Glutamatergic neuron (in vitro differentiated cells): ENCODE data around the gene NEMP1. TPM values are rescaled to one million over a fixed set of nuclear protein-coding genes. Genes with fewer than 3 reads are reported as not detected.

ENCODE experiments used
- DNase-seq: peaks from one replicate; pipeline ENCODE4 v3.0.0; 2022
- H3K27ac Mint-ChIP-seq: one replicate; pipeline ENCODE4 v1.8.0; 2020; ENCODE audit warnings: mild to moderate bottlenecking, mixed read lengths, inconsistent platforms; ENCODE audit not compliant: unreplicated experiment
- H3K27me3 Mint-ChIP-seq: one replicate; pipeline ENCODE4 v1.8.0; 2020; ENCODE audit warnings: mild to moderate bottlenecking, moderate library complexity, mixed read lengths, inconsistent platforms; ENCODE audit not compliant: unreplicated experiment
- H3K36me3 Mint-ChIP-seq: one replicate; pipeline ENCODE4 v1.8.0; 2020; ENCODE audit warnings: mild to moderate bottlenecking, mixed read lengths, inconsistent platforms; ENCODE audit not compliant: unreplicated experiment
- H3K4me1 Mint-ChIP-seq: one replicate; pipeline ENCODE4 v1.8.0; 2020; ENCODE audit warnings: mild to moderate bottlenecking, low read depth, mixed read lengths, inconsistent platforms; ENCODE audit not compliant: unreplicated experiment
- H3K4me3 Mint-ChIP-seq: one replicate; pipeline ENCODE4 v1.8.0; 2020; ENCODE audit warnings: mild to moderate bottlenecking, mixed read lengths, inconsistent platforms; ENCODE audit not compliant: unreplicated experiment
- H3K9me3 Mint-ChIP-seq: one replicate; pipeline ENCODE4 v1.8.0; 2020; ENCODE audit warnings: mild to moderate bottlenecking, moderate library complexity, mixed read lengths, inconsistent platforms; ENCODE audit not compliant: unreplicated experiment
- total RNA-seq: library from RNA; stranded (reverse); fragmentation: NEBNext Ultra II Directional; extraction: Animal tissue kit (Norgen Biotek cat#: 25700); gene quantifications from one replicate; pipeline ENCODE4 v1.2.1, GENCODE V29; 2021; ENCODE audit not compliant: unreplicated experiment
- TF ChIP-seq, protein P1 (sequence below): fragments of 200-600 bp; sonication (generic); IDR thresholded peaks from one replicate; pipeline ENCODE4 v1.5.0; 2021; ENCODE audit not compliant: partially characterized antibody, unreplicated experiment

Gene NEMP1
- total RNA-seq, 1 donor from 2014 or later: 11.5 TPM

DNA sequence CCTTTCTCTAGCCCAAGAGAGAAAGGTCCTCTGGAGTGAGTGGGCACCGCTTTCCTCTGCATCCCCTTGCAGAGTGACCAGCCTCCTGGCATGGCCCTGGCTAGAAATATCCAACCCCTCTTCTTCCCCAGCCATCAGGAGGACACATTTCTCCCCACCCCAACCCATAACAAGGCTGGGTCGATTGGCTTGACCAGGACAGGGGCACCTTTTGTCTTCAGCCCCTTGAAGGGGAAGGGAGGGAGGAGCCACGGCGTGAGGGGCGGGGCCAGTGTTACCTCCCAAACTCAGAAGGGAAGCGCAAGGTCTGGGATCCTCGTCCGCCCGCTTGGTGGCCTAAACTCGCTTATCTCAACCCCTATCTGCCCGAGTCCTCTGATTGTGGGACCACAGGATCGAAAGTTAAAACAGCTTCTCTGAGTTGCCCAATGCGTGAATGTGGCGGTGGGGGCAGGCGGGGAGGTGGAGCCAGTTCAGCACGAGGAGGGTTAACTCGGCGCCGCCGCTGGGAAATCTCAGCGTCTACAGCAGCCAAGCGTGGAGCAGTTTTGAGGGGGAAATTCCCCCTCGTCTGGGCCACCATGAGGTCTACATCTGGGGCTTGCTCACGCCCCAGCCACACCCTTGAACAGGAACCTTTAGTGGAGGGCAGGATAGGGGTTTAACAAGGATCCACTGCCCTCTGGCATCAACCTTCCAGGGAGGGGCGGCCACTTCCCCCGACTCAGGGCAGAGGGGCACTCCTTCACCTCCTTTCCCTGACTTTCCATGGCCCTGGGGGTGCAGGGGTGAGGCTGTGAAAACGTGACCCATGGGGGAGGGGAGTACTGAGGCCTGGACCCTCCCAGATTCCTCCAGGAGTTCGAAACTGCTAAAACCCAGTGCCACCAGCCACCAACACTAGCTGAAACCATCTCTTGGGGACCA lies 31.8 kb upstream of the NEMP1 start:
- Mint-ChIP-seq H3K9me3 (peaks cover 9% of the 10 kb centered on the region), H3K4me3 (peak overlapping the region; percentile 96), H3K4me1 (peaks cover 9% of the 10 kb centered on the region), H3K27me3 (peaks cover 10% of the 10 kb centered on the region), H3K27ac (peak overlapping the region; percentile 94), H3K36me3 (no peaks in the 10 kb centered on the region)
- TF ChIP-seq, protein P1, sequence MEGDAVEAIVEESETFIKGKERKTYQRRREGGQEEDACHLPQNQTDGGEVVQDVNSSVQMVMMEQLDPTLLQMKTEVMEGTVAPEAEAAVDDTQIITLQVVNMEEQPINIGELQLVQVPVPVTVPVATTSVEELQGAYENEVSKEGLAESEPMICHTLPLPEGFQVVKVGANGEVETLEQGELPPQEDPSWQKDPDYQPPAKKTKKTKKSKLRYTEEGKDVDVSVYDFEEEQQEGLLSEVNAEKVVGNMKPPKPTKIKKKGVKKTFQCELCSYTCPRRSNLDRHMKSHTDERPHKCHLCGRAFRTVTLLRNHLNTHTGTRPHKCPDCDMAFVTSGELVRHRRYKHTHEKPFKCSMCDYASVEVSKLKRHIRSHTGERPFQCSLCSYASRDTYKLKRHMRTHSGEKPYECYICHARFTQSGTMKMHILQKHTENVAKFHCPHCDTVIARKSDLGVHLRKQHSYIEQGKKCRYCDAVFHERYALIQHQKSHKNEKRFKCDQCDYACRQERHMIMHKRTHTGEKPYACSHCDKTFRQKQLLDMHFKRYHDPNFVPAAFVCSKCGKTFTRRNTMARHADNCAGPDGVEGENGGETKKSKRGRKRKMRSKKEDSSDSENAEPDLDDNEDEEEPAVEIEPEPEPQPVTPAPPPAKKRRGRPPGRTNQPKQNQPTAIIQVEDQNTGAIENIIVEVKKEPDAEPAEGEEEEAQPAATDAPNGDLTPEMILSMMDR: no peak
- DNase-seq: peak; percentile 73

DNA sequence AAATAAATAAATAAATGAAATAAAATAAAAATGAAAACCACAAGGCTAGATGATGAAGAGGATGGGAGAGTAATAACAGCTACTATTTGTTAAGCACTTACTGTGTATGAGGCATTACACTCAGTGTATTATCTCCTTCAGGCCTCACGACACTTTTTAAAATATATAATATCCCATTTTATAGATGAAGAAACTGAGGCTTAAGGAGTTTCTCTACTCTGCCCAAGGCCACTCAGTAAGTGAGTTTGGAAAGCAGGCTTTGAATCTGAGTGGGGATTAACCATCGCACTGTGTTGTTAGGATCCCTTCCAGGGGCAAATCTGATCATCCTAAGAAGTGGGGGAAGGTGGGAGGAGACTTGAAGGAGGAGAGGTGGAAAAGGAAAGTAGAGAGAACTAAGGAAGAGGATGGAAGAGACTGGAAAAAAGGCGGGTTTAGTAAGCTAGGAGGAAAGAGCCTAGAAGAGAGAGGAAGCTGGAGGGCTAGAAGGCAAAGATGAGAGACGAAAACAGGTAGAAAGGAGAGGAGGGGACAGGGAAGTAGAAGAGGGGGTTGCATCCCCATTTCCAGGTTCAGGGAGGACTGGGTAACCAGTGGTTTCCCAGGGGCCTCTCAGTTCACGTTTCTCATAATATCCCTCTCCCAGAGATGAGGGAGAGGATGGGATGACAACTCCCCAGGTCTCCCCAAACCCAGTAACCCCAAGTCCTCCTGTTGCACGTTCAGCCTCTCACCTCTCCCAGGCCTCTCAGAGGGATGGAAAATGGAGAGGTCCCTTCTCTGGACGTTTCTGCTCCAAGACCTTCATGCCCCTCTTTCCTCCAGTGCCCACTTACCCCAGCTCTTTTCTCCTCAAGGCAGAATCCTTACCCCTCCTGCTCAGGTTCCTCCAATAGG lies 30.9 kb upstream of the NEMP1 start:
- H3K36me3 Mint-ChIP-seq: no peaks in the 10 kb centered on the region
- TF ChIP-seq, protein P1: no peak
- H3K27ac Mint-ChIP-seq: peak overlapping the region; percentile 22
- DNase-seq: no peak
- H3K4me1 Mint-ChIP-seq: peaks cover 9% of the 10 kb centered on the region
- H3K4me3 Mint-ChIP-seq: peak overlapping the region; percentile 96
- H3K9me3 Mint-ChIP-seq: peaks cover 9% of the 10 kb centered on the region
- peaks cover 10% of the 10 kb centered on the region for H3K27me3 Mint-ChIP-seq

DNA sequence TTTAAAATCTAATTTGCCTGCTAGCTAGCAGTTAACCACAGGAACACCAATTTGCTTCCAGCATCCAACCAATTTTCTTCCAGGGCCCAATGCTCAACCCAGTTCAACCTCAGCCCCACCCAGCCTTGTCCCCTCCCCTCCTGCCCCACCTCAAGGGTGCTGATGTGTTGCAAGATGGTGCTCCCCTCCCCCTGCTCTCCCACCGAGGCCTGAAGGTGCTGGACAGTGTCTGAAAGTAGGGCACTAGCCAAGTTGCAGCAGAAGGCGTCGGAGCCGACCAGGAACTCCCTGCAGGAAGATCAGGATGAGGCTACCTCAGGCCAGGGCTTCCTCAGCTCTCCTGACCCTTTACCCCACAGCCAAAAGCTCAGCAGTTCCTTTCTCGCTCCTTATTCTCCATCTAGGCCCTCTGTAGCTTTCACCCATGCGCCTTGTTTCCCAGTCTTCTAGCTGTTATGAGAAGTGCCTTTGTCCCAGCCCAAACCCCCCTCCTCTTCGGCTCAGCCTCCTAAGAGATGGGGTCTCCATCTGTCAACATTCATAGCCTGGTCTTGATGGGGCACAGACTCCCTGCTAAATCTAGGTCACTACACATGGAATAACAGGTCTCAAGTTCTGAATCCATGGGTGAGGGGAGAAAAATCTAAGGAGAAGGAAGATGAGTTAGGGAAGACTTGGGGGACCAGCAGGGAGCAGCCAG lies 29.0 kb upstream of the NEMP1 start:
- H3K9me3 Mint-ChIP-seq: peaks cover 9% of the 10 kb centered on the region
- no peak overlapping the region for H3K4me3 Mint-ChIP-seq
- TF ChIP-seq, protein P1: no peak
- H3K27me3 Mint-ChIP-seq: peaks cover 10% of the 10 kb centered on the region
- H3K36me3 Mint-ChIP-seq: no peaks in the 10 kb centered on the region
- peaks cover 9% of the 10 kb centered on the region for H3K4me1 Mint-ChIP-seq
- no peak for DNase-seq
- no peak overlapping the region for H3K27ac Mint-ChIP-seq

DNA sequence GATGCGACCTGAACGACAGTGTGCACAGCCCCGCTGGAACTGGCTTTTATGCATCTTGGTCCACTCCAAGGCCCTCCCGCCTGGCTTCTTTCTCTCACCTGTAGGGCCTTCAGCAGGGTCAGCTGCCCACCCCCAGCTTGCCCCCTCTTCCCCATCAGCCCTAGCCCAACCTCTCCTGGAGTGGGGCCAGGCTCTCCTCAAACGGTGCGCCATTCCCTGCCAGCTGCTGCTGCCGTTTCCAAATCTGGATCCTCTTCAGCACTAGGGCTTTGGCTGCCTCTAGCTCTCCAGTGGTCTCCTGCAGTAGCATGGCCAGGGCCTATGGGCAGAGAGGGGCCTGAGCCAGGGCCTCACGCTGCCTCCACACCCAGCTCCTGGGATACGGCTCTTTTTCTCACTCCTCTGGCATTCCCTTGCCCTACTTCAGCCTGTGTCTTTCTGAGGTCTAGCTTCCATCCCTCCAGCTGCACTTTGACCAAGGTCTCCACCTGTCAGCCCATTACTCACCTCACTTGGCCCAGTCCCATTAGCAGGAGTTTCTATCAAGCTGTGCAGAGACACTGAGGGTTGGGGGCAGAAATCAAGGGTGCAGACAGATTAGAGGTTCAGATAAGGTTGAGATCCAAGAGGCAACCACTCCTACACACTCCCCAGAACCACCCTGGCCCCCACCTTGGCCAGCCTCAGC lies 27.6 kb upstream of the NEMP1 start:
- no peak overlapping the region for H3K4me3 Mint-ChIP-seq
- peaks cover 5% of the 10 kb centered on the region for H3K27me3 Mint-ChIP-seq
- no peak overlapping the region for H3K27ac Mint-ChIP-seq
- peaks cover 5% of the 10 kb centered on the region for H3K9me3 Mint-ChIP-seq
- H3K4me1 Mint-ChIP-seq: peaks cover 4% of the 10 kb centered on the region
- DNase-seq: no peak
- TF ChIP-seq, protein P1: no peak
- H3K36me3 Mint-ChIP-seq: no peaks in the 10 kb centered on the region
